IPS-11a (cell line): ENCODE measurements around the gene MRPL54.

Experiments
- H3K4me3 ChIP-seq: one replicate; pipeline ENCODE4 v1.5.1; 2013; ENCODE audit warnings: low read depth, low read length, control low read depth

The MRPL54 gene

GRCh38 chr19:3768015-3768747, 5.7 kb downstream of the MRPL54 start:
- no peak overlapping the region for H3K4me3 ChIP-seq

DNA sequence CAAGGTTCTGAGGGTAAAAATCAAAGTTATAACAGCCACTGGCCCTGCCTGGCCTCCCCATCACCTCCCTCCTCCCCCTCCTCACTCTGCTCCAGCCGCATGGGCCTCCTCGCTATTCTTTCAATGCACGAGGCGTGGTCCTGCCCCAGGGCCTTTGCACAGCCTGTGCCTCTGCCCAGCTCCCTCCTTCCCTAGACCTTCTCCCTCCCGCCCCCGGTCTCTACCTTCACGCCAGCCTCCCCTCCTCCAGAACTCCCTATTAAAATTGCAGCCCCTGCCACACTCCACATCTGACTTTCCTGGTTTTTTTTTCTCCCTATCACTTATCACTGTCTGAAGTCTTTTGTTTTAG, 6.2 kb downstream of the MRPL54 start:
- H3K4me3 ChIP-seq: no peak overlapping the region

DNA sequence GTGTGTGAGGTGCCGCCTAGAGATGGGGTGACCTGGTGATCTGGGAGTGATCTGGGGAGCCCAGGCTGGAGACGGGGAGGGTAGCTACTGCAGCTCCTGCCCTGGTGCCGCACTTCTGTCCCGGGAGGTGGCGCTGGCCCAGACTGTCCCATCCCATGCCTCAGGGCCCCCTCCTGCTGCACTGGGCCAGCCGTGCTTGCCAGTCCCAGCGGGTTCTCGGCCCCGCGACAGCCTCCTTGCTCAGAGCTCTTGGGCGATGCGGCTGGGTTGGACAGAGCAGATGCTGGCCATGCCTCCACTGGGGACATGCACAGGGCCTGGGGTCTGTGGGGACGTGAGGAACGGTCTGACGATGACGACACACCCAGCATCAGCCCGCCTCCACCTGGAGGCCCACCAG, 7.0 kb downstream of the MRPL54 start:
- H3K4me3 ChIP-seq: no peak overlapping the region

- no peak overlapping the region for H3K4me3 ChIP-seq
These were observed 7.9 kb downstream of the MRPL54 start for GRCh38 chr19:3770136-3770999.

GRCh38 chr19:3771000-3771905, 8.8 kb downstream of the MRPL54 start:
- no peak overlapping the region for H3K4me3 ChIP-seq

DNA sequence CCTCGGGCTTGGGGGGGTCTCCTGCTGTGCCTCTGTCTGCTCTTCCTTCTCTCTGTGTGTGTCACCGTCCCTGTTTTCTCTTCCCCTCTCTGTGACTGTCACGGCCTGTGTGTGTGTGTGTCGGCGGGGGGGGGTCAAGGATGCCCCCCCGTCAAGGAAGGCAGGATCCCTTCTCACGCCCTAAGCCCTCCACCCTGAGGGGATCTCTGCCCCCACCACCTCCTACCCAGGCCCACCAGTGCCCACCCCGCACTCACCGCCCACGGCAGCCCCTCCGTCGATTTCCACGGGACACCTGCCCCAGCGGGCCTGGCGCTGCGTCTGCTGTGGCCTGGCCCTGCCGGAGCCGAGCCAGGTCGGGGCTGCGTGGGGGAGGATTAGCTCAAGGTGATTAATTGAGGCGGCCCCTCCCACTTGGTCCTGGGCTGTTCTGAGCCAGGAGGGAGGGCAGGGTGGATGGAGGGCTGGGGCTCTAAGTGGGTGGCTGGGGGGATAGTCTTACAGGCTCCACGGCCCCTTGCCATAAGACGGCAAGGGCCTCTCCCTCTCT, 9.5 kb downstream of the MRPL54 start, which contains the start of gene RAX2:
RAX2 (minus strand) TSS at position 323 of the 550 bp plus-strand sequence. CDS start 486 bp downstream, outside the sequence.
- H3K4me3 ChIP-seq: no peak within 1 kb of the TSS

DNA sequence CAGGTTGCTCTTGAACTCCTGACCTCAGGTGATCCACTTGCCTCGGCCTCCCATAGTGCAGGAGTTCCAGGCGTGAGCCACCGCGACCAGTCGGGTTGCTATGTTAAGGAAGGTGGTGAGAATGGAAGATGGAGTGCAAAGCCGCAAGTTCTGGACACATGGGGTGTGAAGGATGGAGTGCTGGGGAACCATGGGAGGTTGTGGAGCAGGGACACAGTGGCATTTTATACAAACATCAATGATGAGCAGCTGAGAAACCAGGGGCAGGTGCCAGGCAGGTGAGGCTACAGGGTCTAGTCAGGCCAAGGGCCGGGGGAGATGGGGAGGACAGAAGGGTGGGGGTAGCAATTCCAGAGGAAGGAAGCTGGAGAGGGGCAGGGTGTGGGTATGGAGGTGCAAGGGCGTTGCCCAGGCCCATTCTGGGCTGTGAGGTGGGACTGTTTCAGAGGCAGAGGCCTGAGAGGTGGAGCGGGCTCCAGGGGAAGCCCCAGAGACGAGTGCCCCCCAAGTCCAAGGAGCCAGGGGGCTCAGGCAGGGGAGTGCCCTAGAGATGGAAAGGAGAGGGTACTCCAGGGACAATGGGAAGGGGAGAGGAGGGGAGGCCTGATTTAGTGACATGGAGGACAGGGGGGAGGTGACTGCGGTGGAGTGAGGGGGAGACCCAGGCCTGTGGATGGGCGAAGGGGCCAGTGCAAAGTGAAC, 11.5 kb downstream of the MRPL54 start:
- no peak overlapping the region for H3K4me3 ChIP-seq

- no peak overlapping the region for H3K4me3 ChIP-seq
These were observed 12.3 kb downstream of the MRPL54 start for GRCh38 chr19:3774621-3775373.

DNA sequence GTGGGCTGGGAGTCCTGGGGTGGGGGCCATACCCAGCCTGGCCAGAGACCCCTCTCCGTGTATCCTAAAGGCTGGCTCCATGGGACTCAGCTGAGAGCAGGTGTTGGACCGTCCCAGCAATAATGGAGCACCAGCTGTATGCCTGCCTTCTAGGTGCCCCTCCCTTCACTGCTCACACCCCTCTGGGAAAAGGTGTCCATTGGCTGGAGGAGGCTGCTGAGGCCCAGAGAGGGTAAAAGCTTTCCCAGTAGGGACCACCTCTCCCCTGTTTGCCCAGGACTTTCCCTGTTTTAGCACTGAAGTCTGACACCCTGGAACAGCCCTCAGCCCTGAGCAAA, 12.9 kb downstream of the MRPL54 start:
- no peak overlapping the region for H3K4me3 ChIP-seq

DNA sequence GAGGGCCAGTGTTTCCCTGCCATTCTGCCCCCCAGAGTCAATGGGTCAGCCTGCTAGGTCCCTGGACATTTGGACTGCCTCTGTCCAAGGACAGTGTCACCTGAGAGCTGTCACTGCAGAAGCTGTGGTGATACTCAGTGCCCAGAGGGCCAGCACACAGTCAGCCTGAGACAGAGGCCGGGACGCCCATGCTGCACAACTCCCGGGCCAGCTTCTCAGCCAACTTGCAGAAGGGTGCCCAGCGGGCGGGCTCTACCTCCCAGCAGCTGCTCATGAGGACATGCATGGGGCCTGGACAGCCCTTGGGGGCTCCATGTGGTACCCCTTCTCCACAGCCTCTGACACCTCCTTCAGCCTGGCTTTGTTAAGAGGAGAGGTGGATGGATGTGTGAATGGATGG, 13.3 kb downstream of the MRPL54 start:
- no peak overlapping the region for H3K4me3 ChIP-seq

DNA sequence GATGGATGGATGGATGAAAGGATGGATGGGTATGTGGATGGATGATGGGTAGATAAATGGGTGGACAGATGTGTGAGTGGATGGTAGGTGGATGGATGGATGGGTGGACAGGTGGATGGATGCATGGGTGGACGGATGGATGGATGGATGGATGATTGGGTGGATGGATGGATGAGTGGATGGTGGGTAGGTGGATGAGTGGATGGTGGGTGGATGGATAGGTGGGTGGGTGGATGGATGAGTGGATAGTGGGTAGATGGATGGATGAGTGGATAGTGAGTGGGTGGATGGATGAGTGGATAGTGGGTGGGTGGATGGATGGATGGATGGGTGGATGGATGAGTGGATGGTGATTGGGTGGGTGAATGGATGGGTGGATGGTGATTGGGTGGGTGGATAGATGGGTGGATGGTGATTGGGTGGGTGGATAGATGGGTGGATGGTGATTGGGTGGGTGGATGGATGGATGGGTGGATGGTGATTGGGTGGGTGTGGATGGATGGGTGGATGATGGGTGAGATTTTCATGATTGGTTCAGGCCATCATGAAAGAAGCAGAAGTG, 14.1 kb downstream of the MRPL54 start:
- no peak overlapping the region for H3K4me3 ChIP-seq

DNA sequence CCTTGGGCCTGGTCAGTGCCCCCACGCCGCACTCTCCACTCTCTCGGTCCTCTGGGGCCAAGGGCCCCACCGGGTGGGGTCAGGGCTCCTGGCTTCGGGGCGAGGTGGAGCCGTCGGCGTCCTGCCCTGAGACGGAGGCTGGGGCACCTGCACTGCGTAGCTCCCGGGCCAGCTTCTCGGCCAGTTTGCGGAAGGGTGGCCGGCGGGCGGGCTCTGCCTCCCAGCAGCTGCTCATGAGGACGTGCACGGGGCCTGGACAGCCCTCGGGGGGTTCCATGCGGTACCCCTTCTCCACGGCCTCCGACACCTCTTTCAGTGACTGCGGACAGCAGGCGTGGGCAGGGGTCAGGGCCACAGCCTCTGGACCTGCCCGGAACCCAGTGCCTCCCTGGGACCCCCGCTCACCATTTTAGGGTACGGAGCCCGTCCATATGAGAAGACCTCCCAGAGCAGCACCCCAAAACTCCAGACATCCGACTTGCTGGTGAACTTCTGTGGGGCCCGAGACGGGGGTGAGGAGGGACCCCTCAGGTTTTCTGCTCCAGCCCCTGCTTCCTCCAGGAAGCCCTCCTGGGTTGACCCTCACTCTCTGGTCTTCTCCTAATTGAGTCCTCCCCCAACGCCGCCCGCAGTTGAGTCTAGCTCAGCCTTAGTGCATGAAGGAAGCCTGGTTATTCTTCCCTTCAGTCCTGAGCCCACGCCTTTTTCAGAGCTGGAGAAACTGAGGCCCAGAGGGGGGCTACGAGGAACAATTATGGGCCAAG, 15.8 kb downstream of the MRPL54 start:
- no peak overlapping the region for H3K4me3 ChIP-seq

GRCh38 chr19:3778899-3779723, 16.6 kb downstream of the MRPL54 start:
- H3K4me3 ChIP-seq: no peak overlapping the region

DNA sequence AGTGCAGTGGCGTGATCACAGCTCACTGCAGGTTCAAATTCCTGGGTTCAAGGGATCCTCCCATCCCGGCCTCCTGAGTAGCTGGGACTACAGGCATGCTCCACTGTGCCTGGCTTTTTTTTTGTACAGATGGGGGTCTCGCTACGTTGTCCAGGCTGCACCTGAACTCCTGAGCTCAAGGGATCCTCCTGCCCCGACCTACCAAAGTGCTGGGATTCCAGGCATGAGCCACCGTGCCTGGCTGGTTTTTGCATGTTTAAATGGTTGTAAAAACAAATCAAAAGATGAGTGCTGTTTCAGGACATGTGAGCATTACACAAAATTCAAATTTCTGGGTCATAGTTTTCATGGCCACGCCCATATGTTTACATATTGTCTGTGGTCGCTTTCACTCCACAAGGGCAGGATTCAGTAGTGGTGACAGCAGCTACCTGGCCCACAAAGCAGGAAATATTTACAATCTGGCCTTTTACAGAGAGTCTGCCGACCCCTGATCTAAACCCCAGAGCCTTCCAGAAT, 18.4 kb downstream of the MRPL54 start:
- H3K4me3 ChIP-seq: no peak overlapping the region

DNA sequence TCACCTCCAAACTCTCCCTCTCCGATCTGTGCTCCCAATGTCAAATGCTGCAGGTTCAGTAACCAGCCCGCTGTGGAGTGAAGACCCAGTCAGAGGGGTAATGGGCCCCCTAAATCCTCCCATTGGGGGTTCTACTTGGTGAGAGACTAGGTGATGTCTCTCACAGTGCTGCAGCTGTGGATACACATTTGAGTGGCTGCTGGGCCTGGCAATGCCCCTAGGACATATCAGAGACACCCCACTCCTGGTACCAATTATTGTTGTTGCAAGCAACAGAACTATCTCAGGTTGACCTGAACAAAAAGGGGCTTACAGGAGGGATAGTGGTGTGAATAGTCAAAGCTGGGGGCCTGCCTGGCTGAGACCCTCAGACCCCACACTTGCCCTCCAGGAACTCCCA, 19.1 kb downstream of the MRPL54 start:
- no peak overlapping the region for H3K4me3 ChIP-seq

GRCh38 chr19:3782330-3782729, 19.8 kb downstream of the MRPL54 start:
- no peak overlapping the region for H3K4me3 ChIP-seq

GRCh38 chr19:3782903-3783302, 20.4 kb downstream of the MRPL54 start:
- no peak overlapping the region for H3K4me3 ChIP-seq
